ENCODE measurements around the gene SLCO1A2. TPM values are rescaled to one million over a fixed set of nuclear protein-coding genes. Genes with fewer than 3 reads are reported as not detected.
"Not testable (repeated sequence)": the region's sequence is repeated elsewhere in the genome, so short reads cannot be mapped to it uniquely, and the experiment has no call there.

SLCO1A2 gene, protein sequence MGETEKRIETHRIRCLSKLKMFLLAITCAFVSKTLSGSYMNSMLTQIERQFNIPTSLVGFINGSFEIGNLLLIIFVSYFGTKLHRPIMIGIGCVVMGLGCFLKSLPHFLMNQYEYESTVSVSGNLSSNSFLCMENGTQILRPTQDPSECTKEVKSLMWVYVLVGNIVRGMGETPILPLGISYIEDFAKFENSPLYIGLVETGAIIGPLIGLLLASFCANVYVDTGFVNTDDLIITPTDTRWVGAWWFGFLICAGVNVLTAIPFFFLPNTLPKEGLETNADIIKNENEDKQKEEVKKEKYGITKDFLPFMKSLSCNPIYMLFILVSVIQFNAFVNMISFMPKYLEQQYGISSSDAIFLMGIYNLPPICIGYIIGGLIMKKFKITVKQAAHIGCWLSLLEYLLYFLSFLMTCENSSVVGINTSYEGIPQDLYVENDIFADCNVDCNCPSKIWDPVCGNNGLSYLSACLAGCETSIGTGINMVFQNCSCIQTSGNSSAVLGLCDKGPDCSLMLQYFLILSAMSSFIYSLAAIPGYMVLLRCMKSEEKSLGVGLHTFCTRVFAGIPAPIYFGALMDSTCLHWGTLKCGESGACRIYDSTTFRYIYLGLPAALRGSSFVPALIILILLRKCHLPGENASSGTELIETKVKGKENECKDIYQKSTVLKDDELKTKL
- not detected for polyA plus RNA-seq (2012; ENCODE audit: insufficient read depth, insufficient read length)

GRCh38 chr12:21334771-21335325 is at the start of gene SLCO1A2:
Gene SLCO1A2 (minus strand): TSS chr12:21334917. CDS start chr12:21334647, 270 bp downstream.
- no peak within 1 kb of the TSS for H3K4me3 ChIP-seq (ENCODE audit: low read length)
- no peak for DNase-seq (ENCODE audit: low read depth, low spot score)

DNA sequence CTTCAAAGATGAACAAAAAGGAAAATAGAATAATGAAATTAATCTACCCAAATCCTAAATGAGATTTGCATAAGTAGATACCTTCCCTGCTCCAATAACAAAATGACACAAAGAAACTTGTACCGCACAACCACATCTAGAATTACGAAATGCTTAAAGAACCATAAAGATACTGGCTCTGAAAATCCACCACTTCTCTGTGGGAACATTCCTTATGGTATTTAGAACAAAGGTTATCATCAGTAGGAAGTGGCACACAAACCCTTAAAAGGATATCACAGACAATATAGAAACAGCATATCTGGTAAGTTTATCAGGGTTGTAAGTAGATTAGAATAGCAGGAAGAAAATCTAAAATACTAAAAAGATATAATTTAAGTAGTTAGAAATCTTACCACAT is 49.5 kb upstream of the SLCO1A2 start:
- DNase-seq (ENCODE audit: low read depth, low spot score), result no peak
- H3K4me3 ChIP-seq (ENCODE audit: low read length), result no peak overlapping the region

DNA sequence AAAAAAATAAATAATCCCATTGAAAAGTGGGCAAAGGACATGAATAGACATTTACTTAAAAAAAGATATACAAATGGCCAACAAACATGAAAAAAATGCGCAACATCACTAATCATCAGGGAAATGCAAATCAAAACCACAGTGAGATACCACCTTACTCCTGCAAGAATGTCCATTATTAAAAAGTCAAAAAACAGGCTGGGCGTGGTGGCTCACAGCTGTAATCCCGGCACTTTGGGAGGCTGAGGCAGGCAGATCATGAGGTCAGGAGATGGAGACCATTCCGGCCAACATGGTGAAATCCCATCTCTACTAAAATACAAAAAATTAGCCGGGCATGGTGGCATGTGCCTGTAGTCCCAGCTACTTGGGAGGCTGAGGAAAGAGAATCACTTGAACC is 46.6 kb upstream of the SLCO1A2 start:
- not testable (repeated sequence) for H3K4me3 ChIP-seq (ENCODE audit: low read length); DNase-seq (ENCODE audit: low read depth, low spot score)

GRCh38 chr12:21379218-21379617 is 44.5 kb upstream of the SLCO1A2 start:
- DNase-seq (ENCODE audit: low read depth, low spot score), result no peak
- H3K4me3 ChIP-seq (ENCODE audit: low read length), result no peak overlapping the region

- no peak for DNase-seq (ENCODE audit: low read depth, low spot score)
These were observed 37.9 kb upstream of the SLCO1A2 start, which contains the start of gene IAPP for GRCh38 chr12:21372602-21373001. Gene IAPP (plus strand): TSS chr12:21372902. CDS start chr12:21373352, 450 bp downstream.

DNA sequence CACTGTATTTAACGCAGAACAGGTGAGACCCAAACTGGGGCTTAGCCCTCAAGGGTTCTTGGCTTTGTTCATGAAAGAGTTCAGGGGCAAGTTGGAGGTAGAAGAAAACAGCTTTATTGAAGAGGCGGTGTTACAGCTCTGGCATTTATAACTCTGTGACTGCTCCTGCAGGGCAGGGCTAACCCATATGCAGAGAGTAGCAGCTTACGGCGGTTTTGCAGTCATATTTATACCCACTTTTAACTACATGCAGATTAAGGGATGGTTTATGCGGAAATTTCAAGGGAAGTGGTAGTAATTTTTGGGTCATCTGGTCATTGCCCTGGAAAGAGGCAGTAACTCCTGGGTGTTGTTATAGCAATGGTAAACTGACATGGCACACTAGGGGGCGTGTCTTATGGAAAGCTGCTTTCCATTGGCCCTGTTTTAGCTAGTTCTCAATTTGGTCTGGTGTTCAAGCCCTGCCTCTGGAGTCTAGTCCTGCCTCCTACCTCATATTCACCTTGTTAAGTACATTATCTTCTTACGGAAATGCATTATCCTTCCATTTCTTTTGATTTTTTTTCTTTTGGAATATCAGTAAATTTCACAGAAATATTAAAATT is 36.2 kb upstream of the SLCO1A2 start:
- DNase-seq (ENCODE audit: low read depth, low spot score), result peak; percentile 5
- no peak overlapping the region for H3K4me3 ChIP-seq (ENCODE audit: low read length)

More at GRCh38 chr12:21372602-21373001, 37.9 kb upstream of the SLCO1A2 start, which contains the start of gene IAPP:
- H3K4me3 ChIP-seq (ENCODE audit: low read length), result no peak within 1 kb of the TSS

- H3K4me3 ChIP-seq (ENCODE audit: low read length), result no peak overlapping the region
- DNase-seq (ENCODE audit: low read depth, low spot score), result no peak
These were observed 34.6 kb upstream of the SLCO1A2 start for GRCh38 chr12:21369141-21369980.

DNA sequence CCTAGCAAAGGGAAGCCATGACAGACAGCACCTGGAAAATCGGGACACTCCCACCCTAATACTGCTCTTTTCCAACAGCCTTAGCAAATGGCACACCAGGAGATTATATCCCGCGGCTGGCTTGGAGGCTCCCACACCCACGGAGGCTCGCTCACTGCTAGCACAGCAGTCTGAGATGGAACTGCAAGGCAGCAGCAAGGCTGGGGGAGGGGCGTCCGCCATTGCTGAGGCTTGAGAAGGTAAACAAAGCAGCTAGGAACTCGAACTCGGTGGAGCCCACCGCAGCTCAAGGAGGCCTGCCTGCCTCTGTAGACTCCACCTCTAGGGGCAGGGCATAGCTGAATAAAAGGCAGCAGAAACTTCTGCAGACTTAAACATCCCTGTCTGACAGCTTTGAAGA is 25.9 kb upstream of the SLCO1A2 start:
- DNase-seq (ENCODE audit: low read depth, low spot score); H3K4me3 ChIP-seq (ENCODE audit: low read length): not testable (repeated sequence)

GRCh38 chr12:21354641-21355040 is 19.9 kb upstream of the SLCO1A2 start:
- DNase-seq (ENCODE audit: low read depth, low spot score), result no peak
- H3K4me3 ChIP-seq (ENCODE audit: low read length), result no peak overlapping the region

- H3K4me3 ChIP-seq (ENCODE audit: low read length), result no peak overlapping the region
- no peak for DNase-seq (ENCODE audit: low read depth, low spot score)
These were observed 19.2 kb upstream of the SLCO1A2 start for GRCh38 chr12:21353948-21354347.

- no peak overlapping the region for H3K4me3 ChIP-seq (ENCODE audit: low read length)
- no peak for DNase-seq (ENCODE audit: low read depth, low spot score)
These were observed 18.8 kb upstream of the SLCO1A2 start for GRCh38 chr12:21353487-21353886.

DNA sequence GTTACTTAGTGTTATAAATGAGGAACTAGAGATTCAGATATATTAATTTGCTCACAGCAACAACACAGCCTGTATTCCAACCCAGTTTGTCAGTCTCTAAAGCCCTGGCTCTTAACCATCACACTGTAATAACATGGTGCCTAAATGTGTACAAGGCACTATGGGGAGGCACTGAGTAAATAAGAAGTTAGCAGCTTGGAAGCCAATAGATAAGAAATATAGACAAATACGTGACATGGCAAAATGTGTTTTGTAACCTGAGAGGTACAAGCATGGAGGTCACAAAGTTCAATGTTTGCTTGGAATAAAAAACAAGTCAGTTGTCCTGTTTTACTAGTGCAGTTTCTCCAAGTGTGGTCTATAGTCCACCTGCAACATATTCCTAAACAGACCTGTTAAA is 16.3 kb upstream of the SLCO1A2 start:
- DNase-seq (ENCODE audit: low read depth, low spot score), result no peak
- H3K4me3 ChIP-seq (ENCODE audit: low read length), result no peak overlapping the region

GRCh38 chr12:21346542-21347205 is 12.0 kb upstream of the SLCO1A2 start:
- no peak for DNase-seq (ENCODE audit: low read depth, low spot score)
- H3K4me3 ChIP-seq (ENCODE audit: low read length), result no peak overlapping the region

- no peak overlapping the region for H3K4me3 ChIP-seq (ENCODE audit: low read length)
- no peak for DNase-seq (ENCODE audit: low read depth, low spot score)
These were observed 8.9 kb upstream of the SLCO1A2 start for GRCh38 chr12:21343636-21344035.

DNA sequence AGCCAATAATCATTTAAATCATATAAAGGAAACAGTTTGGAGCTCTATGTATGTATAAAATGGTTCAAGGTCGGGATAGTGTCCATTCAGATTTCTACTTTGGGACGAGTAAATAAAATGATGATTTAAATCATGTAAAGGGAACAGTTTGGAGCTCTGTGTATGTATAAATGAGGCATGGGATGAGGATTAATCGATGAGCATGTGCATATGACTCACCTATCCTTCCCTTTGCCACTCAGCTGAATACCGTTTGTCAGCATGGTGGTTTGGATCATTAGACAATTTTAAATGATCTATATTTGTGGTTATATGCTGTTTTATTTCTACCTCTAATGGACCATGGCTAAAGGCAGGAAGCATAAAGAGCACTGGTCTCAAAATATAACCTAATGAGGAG is 7.1 kb upstream of the SLCO1A2 start:
- no peak for DNase-seq (ENCODE audit: low read depth, low spot score)
- H3K4me3 ChIP-seq (ENCODE audit: low read length), result no peak overlapping the region

DNA sequence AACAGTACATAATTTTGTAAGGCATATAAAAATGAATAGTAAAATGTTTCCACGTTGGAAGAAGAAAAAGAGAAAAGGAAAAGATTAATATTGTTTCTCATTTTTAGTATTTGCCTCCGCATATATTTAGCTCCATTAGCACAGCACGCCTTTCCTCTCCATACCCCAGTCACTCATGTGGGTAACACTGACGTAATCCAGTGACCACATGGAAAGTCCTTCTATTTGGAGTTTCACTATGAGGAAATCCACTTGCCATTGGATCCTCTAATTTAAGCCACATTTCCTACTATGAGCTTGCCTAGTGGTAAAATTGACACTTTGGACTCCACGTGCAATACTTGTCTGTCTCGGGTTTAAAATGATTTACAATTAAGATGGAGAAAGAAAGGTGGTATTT is 5.7 kb upstream of the SLCO1A2 start:
- DNase-seq (ENCODE audit: low read depth, low spot score), result no peak
- no peak overlapping the region for H3K4me3 ChIP-seq (ENCODE audit: low read length)

GRCh38 chr12:21339921-21340320 is 5.2 kb upstream of the SLCO1A2 start:
- H3K4me3 ChIP-seq (ENCODE audit: low read length), result no peak overlapping the region
- DNase-seq (ENCODE audit: low read depth, low spot score), result no peak

- H3K4me3 ChIP-seq (ENCODE audit: low read length), result no peak overlapping the region
- no peak for DNase-seq (ENCODE audit: low read depth, low spot score)
These were observed 3.4 kb upstream of the SLCO1A2 start for GRCh38 chr12:21337959-21338744.

Measured in Jurkat, Clone E6-1 (cell line).